K562 (cell line): ENCODE data around the gene LIAS.

Source experiments
- ARHGAP35 ChIP-seq: fragments of 450-650 bp; IDR thresholded peaks from 2 replicates; pipeline ENCODE4 v1.6.1; 2018; ENCODE audit not compliant: partially characterized antibody
- ARID2 ChIP-seq: fragments of 450-650 bp; IDR thresholded peaks from 2 replicates; pipeline ENCODE4 v1.6.1; 2017; ENCODE audit warnings: antibody characterized with exemption, mild to moderate bottlenecking
- GABPB1 ChIP-seq: sonication (generic); formaldehyde crosslinking; IDR thresholded peaks from 2 replicates; pipeline ENCODE4 v1.8.0; 2022; ENCODE audit warnings: mild to moderate bottlenecking, missing genetic modification reagents
- IRF2 ChIP-seq: sonication (generic); formaldehyde crosslinking; IDR thresholded peaks from 2 replicates; pipeline ENCODE4 v1.8.1; 2022; ENCODE audit warnings: mild to moderate bottlenecking, missing genetic modification reagents

GRCh38 chr4:39433878-39434492 is 24.9 kb upstream of the LIAS start:
- no peak for TF ChIP-seq ARID2
- TF ChIP-seq IRF2 (CRISPR knock-in tag): no peak
- TF ChIP-seq GABPB1 (CRISPR knock-in tag): no peak
- no peak for TF ChIP-seq ARHGAP35
